Activated T-helper 17 cell treated with anti-CD3 and anti-CD28 coated beads, Interleukin-2, amount 50 U/mL, for 72 hours (primary cell): Measurements from ENCODE around the gene AUTS2. TPM values are rescaled to one million over a fixed set of nuclear protein-coding genes. Genes with fewer than 3 reads are reported as not detected.

Experiments
- ATAC-seq: fragments of 150-1000 bp; cut with Tn5 transposase; replicated peaks from 2 replicates; pipeline ENCODE4 v1.10.0; 2021; ENCODE audit warnings: mild to moderate bottlenecking, moderate library complexity
- H3K27ac Mint-ChIP-seq: one replicate; pipeline ENCODE4 v1.8.0; 2022; ENCODE audit warnings: mixed read lengths
- H3K27me3 Mint-ChIP-seq: one replicate; pipeline ENCODE4 v1.8.0; 2022; ENCODE audit warnings: mixed read lengths
- H3K36me3 Mint-ChIP-seq: one replicate; pipeline ENCODE4 v1.8.0; 2022; ENCODE audit warnings: low read depth, mild to moderate bottlenecking, mixed read lengths
- H3K4me1 Mint-ChIP-seq: one replicate; pipeline ENCODE4 v1.8.0; 2022; ENCODE audit warnings: mixed read lengths
- H3K4me3 Mint-ChIP-seq: one replicate; pipeline ENCODE4 v1.8.0; 2022; ENCODE audit warnings: mild to moderate bottlenecking, mixed read lengths
- H3K9me3 Mint-ChIP-seq: one replicate; pipeline ENCODE4 v1.8.0; 2022; ENCODE audit warnings: mixed read lengths
- total RNA-seq, 2 donors: library from RNA; stranded (reverse); gene quantifications; one replicate each; pipeline ENCODE4 v1.2.3, GENCODE V29; 2022

Gene AUTS2
- total RNA-seq, 2 donors from 2014 or later, result 20.1 to 39.9 TPM

GRCh38 chr7:69596056-69596455 lies 2.2 kb upstream of the AUTS2 start:
- H3K9me3 Mint-ChIP-seq, result no peaks in the 10 kb centered on the region
- H3K27ac Mint-ChIP-seq, result no peak overlapping the region
- ATAC-seq, result no peak
- no peaks in the 10 kb centered on the region for H3K36me3 Mint-ChIP-seq
- H3K4me1 Mint-ChIP-seq, result no peaks in the 10 kb centered on the region
- H3K4me3 Mint-ChIP-seq, result no peak overlapping the region
- H3K27me3 Mint-ChIP-seq, result peaks cover 19% of the 10 kb centered on the region

GRCh38 chr7:69596723-69597277 lies 1.5 kb upstream of the AUTS2 start:
- no peak for ATAC-seq
- Mint-ChIP-seq H3K27ac (no peak overlapping the region), H3K4me3 (peak overlapping the region; percentile 40), H3K4me1 (no peaks in the 10 kb centered on the region), H3K36me3 (no peaks in the 10 kb centered on the region), H3K27me3 (peaks cover 19% of the 10 kb centered on the region), H3K9me3 (no peaks in the 10 kb centered on the region)

GRCh38 chr7:69597278-69598076 lies 798 bp upstream of the AUTS2 start:
- ATAC-seq, result peak; percentile 8
- Mint-ChIP-seq H3K27me3 (peaks cover 19% of the 10 kb centered on the region), H3K27ac (no peak overlapping the region)

GRCh38 chr7:69598487-69599285 lies 411 bp downstream of the AUTS2 start:
- peak; percentile 24 for ATAC-seq
- Mint-ChIP-seq H3K36me3 (no peaks in the 10 kb centered on the region), H3K27ac (no peak overlapping the region), H3K4me1 (no peaks in the 10 kb centered on the region), H3K27me3 (peaks cover 19% of the 10 kb centered on the region), H3K4me3 (peak overlapping the region; percentile 77), H3K9me3 (no peaks in the 10 kb centered on the region)

More at GRCh38 chr7:69597278-69598076, 798 bp upstream of the AUTS2 start:
- Mint-ChIP-seq H3K4me3 (peak overlapping the region; percentile 40), H3K36me3 (no peaks in the 10 kb centered on the region), H3K4me1 (no peaks in the 10 kb centered on the region), H3K9me3 (no peaks in the 10 kb centered on the region)

- Mint-ChIP-seq H3K27ac (no peak overlapping the region), H3K36me3 (no peaks in the 10 kb centered on the region), H3K4me1 (no peaks in the 10 kb centered on the region), H3K27me3 (peaks cover 19% of the 10 kb centered on the region), H3K4me3 (peak overlapping the region; percentile 77), H3K9me3 (no peaks in the 10 kb centered on the region)
- no peak for ATAC-seq
Measured at GRCh38 chr7:69599286-69599954, 1.1 kb downstream of the AUTS2 start.

GRCh38 chr7:69599955-69600709 lies 1.9 kb downstream of the AUTS2 start:
- Mint-ChIP-seq H3K27me3 (peaks cover 19% of the 10 kb centered on the region), H3K4me3 (peak overlapping the region; percentile 77), H3K36me3 (no peaks in the 10 kb centered on the region), H3K9me3 (no peaks in the 10 kb centered on the region), H3K27ac (no peak overlapping the region), H3K4me1 (no peaks in the 10 kb centered on the region)
- no peak for ATAC-seq

- no peak for ATAC-seq
- no peak overlapping the region for H3K27ac Mint-ChIP-seq
- no peaks in the 10 kb centered on the region for H3K4me1 Mint-ChIP-seq
- no peak overlapping the region for H3K4me3 Mint-ChIP-seq
- peaks cover 18% of the 10 kb centered on the region for H3K27me3 Mint-ChIP-seq
- no peaks in the 10 kb centered on the region for H3K36me3 Mint-ChIP-seq
- no peaks in the 10 kb centered on the region for H3K9me3 Mint-ChIP-seq
Measured at GRCh38 chr7:69600710-69601519, 2.6 kb downstream of the AUTS2 start.

- peaks cover 8% of the 10 kb centered on the region for H3K27me3 Mint-ChIP-seq
- ATAC-seq, result no peak
- H3K9me3 Mint-ChIP-seq, result no peaks in the 10 kb centered on the region
- H3K4me1 Mint-ChIP-seq, result no peaks in the 10 kb centered on the region
- no peaks in the 10 kb centered on the region for H3K36me3 Mint-ChIP-seq
- no peak overlapping the region for H3K27ac Mint-ChIP-seq
- no peak overlapping the region for H3K4me3 Mint-ChIP-seq
Measured at GRCh38 chr7:69602522-69602921, 4.2 kb downstream of the AUTS2 start.

GRCh38 chr7:69603351-69603750 lies 5.1 kb downstream of the AUTS2 start:
- ATAC-seq, result no peak
- Mint-ChIP-seq H3K27me3 (peaks cover 8% of the 10 kb centered on the region), H3K9me3 (no peaks in the 10 kb centered on the region), H3K27ac (no peak overlapping the region), H3K4me3 (no peak overlapping the region), H3K4me1 (no peaks in the 10 kb centered on the region), H3K36me3 (no peaks in the 10 kb centered on the region)

- no peaks in the 10 kb centered on the region for H3K36me3 Mint-ChIP-seq
- H3K9me3 Mint-ChIP-seq, result no peaks in the 10 kb centered on the region
- peak; percentile 76 for ATAC-seq
- no peak overlapping the region for H3K4me3 Mint-ChIP-seq
- no peak overlapping the region for H3K27ac Mint-ChIP-seq
- H3K4me1 Mint-ChIP-seq, result no peaks in the 10 kb centered on the region
- H3K27me3 Mint-ChIP-seq, result peaks cover 8% of the 10 kb centered on the region
Measured at GRCh38 chr7:69603937-69604494, 5.7 kb downstream of the AUTS2 start.

GRCh38 chr7:69605070-69605469 lies 6.8 kb downstream of the AUTS2 start:
- no peaks in the 10 kb centered on the region for H3K4me1 Mint-ChIP-seq
- H3K9me3 Mint-ChIP-seq, result no peaks in the 10 kb centered on the region
- ATAC-seq, result no peak
- H3K36me3 Mint-ChIP-seq, result no peaks in the 10 kb centered on the region
- no peak overlapping the region for H3K4me3 Mint-ChIP-seq
- peaks cover 3% of the 10 kb centered on the region for H3K27me3 Mint-ChIP-seq
- H3K27ac Mint-ChIP-seq, result no peak overlapping the region

GRCh38 chr7:69605546-69605945 lies 7.3 kb downstream of the AUTS2 start:
- no peak overlapping the region for H3K4me3 Mint-ChIP-seq
- H3K27me3 Mint-ChIP-seq, result no peaks in the 10 kb centered on the region
- ATAC-seq, result no peak
- no peaks in the 10 kb centered on the region for H3K9me3 Mint-ChIP-seq
- H3K4me1 Mint-ChIP-seq, result no peaks in the 10 kb centered on the region
- H3K36me3 Mint-ChIP-seq, result no peaks in the 10 kb centered on the region
- no peak overlapping the region for H3K27ac Mint-ChIP-seq

GRCh38 chr7:69608049-69608448 lies 9.8 kb downstream of the AUTS2 start:
- no peak for ATAC-seq
- Mint-ChIP-seq H3K4me1 (no peaks in the 10 kb centered on the region), H3K9me3 (no peaks in the 10 kb centered on the region), H3K27me3 (peaks cover 3% of the 10 kb centered on the region), H3K4me3 (no peak overlapping the region), H3K27ac (no peak overlapping the region), H3K36me3 (no peaks in the 10 kb centered on the region)
